Smooth muscle cell of the brain vasculature (primary cell): ENCODE data around the gene PDZD11.
"Not testable (repeated sequence)": the region's sequence is repeated elsewhere in the genome, so short reads cannot be mapped to it uniquely, and the experiment has no call there.

Experiments used
- DNase-seq: peaks from one replicate; pipeline ENCODE4 v3.0.0-alpha.2; 2012; ENCODE audit warnings: low read depth, low spot score

PDZD11 gene

GRCh38 chrX:70257423-70258288 lies 32.1 kb downstream of the PDZD11 start:
- no peak for DNase-seq

- DNase-seq: no peak
Measured at GRCh38 chrX:70255452-70255851, 34.3 kb downstream of the PDZD11 start.

- no peak for DNase-seq
Measured at GRCh38 chrX:70254909-70255308, 34.8 kb downstream of the PDZD11 start.

- DNase-seq: no peak
Measured at GRCh38 chrX:70254063-70254400, 35.7 kb downstream of the PDZD11 start.

GRCh38 chrX:70253377-70254062 lies 36.2 kb downstream of the PDZD11 start:
- DNase-seq: no peak

GRCh38 chrX:70252491-70252890 lies 37.2 kb downstream of the PDZD11 start:
- no peak for DNase-seq

- no peak for DNase-seq
Measured at GRCh38 chrX:70247252-70247651, 42.5 kb downstream of the PDZD11 start.

- no peak for DNase-seq
Measured at GRCh38 chrX:70244881-70245280, 44.8 kb downstream of the PDZD11 start.

GRCh38 chrX:70243601-70244000 lies 46.1 kb downstream of the PDZD11 start:
- not testable (repeated sequence) for DNase-seq

- no peak for DNase-seq
Measured at GRCh38 chrX:70241501-70241900, 48.2 kb downstream of the PDZD11 start.

- no peak for DNase-seq
Measured at GRCh38 chrX:70240751-70241150, 49.0 kb downstream of the PDZD11 start.
